K562 (cell line): Measurements from ENCODE around the gene KIF24. TPM values are rescaled to one million over a fixed set of nuclear protein-coding genes. Genes with fewer than 3 reads are reported as not detected.

Source experiments
- CTCF ChIP-seq, 3 experiments: IDR thresholded peaks in 2 of 3; conservative IDR thresholded peaks in 1 of 3; 2 replicates each; pipeline ENCODE4 v1.5.1; 2011 to 2012; ENCODE audit warnings: low read length in 3 of 3, mild to moderate bottlenecking in 3 of 3, control low read depth in 2 of 3, improper control_type of control experiment in 1 of 3, inconsistent platforms in 1 of 3, low read depth in 1 of 3, mixed read lengths in 1 of 3, moderate library complexity in 1 of 3; ENCODE audit not compliant: insufficient read depth in 2 of 3
- KLF16 ChIP-seq: IDR thresholded peaks from 2 replicates; pipeline ENCODE4 v1.6.1; 2016; ENCODE audit warnings: antibody characterized with exemption
- PKNOX1 ChIP-seq: fragments of 450-650 bp; IDR thresholded peaks from 2 replicates; pipeline ENCODE4 v1.6.1; 2016
- UBTF ChIP-seq, 2 experiments: IDR thresholded peaks; 2 replicates each; pipeline ENCODE4 v1.6.1; 2012; ENCODE audit warnings: improper control_type of control experiment in 2 of 2, low read depth in 2 of 2, low read length in 2 of 2, borderline replicate concordance in 1 of 2
- ZNF316 ChIP-seq: fragments of 450-650 bp; IDR thresholded peaks from 2 replicates; pipeline ENCODE4 v1.6.1; 2016
- polyA plus RNA-seq, 8 experiments: library from polyadenylated mRNA; depleted of rRNA in 4 of 8; stranded (reverse) in 5 of 8; unstranded in 3 of 8; fragments of >200 nt; fragmentation: Nextera tagmentation in 2 of 8; fragmentation: Illumina TruSeq in 1 of 8; extraction: Ambion mirVana in 2 of 8; extraction: Trizol in 1 of 8; gene quantifications; 2 replicates each; pipeline versions ENCODE4 v1.2.1 to v1.2.3, GENCODE V29; 2011 to 2014; ENCODE audit warnings: inconsistent platforms in 1 of 8, missing spikeins in 1 of 8
- total RNA-seq, 7 experiments: library from RNA; depleted of rRNA in 6 of 7; stranded (reverse); fragments of >200 nt in 6 of 7; fragmentation: Illumina TruSeq in 2 of 7; extraction: Trizol in 2 of 7; gene quantifications; 2 replicates each; pipeline versions ENCODE4 v1.2.1 to v1.2.3, GENCODE V29; 2011 to 2021; ENCODE audit warnings: low replicate concordance in 1 of 7

Gene KIF24
- total and polyA plus RNA-seq, 9 of the 15 experiments (the other 6 are each of a cell fraction or from before 2014, with no cell fraction given), result 0.63 to 5.8 (median 4.4) TPM

DNA sequence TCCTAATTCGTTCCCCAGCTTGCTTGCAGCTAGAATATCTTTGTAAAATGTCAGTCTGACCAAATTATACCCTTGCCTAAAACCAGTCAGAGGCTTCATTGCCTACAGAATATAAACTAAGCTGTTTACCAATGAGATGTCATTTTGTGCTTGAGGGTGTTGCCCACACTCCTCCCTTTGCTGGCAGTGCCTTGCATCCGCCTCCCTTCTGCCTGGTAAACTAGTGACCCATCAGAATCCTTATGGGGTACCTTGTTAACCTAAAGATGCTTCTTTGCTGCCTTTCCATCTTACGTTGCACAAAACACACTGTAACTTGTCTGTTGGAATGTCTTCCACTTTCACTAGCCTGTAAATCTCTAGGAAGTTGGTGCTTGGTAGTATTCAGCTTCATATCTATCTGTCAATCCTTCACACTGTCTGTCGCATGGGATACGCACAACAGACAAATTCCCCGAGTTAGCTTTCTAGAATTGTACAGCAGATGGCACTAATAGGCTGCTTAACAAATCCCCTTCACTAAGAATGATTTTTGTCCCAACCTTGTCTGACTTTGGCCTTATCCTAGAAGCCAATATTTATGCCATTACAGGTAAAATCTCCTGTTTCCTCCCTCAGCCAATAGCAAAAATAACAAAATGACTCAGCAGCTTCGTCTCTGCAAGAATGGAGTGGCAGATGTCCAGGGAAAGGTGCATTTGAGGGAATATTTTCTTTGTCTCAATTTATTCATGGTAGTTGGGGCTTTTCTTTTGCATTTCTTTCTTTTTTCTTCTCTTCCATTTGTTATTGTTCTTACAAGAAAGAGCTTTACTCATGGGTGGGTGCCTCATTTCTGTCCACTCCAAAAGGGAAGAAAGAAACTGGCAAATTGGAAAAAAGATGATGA, 3.3 kb upstream of the KIF24 start (continued):
- peak; percentile 50 to 65 (median 50) for TF ChIP-seq CTCF (IDR thresholded peaks at IDR 0.05 in 2 of 3, conservative IDR thresholded peaks at IDR 0.05 in 1 of 3; ENCODE audit: insufficient read depth in 2 of 3, low read depth in 1 of 3, low read length in 3 of 3)
- TF ChIP-seq KLF16, result no peak
- peak; percentile 39 for TF ChIP-seq PKNOX1
- TF ChIP-seq UBTF (IDR thresholded peaks at IDR 0.05; ENCODE audit: borderline replicate concordance in 1 of 2, low read depth in 2 of 2, low read length in 2 of 2), result no peak
- TF ChIP-seq ZNF316, result peak; percentile 43; the same call in 1 of the 2 replicates
- TF ChIP-seq, all 486 proteins: peak for 8
